Thoracic aorta (tissue), 2 donors: ENCODE measurements around the gene CMTM5. TPM values are rescaled to one million over a fixed set of nuclear protein-coding genes. Genes with fewer than 3 reads are reported as not detected.

ENCODE experiments used
- ATAC-seq: fragments of 150-250 bp; one replicate; pipeline ENCODE4 v1.8.0; 2017; ENCODE audit warnings: low read depth; ENCODE audit not compliant: insufficient number of reproducible peaks, low FRiP score
- DNase-seq: peaks from one replicate; pipeline ENCODE4 v3.0.0-alpha.2; 2020; ENCODE audit warnings: low spot score
- H3K27ac ChIP-seq, 2 donors: fragments of 200-600 bp; sonication (generic); 1 replicate in 1 of 2; 2 replicates in 1 of 2; pipeline ENCODE4 v1.5.1; 2016; ENCODE audit warnings: mild to moderate bottlenecking in 2 of 2, moderate library complexity in 2 of 2
- H3K27me3 ChIP-seq: fragments of 200-600 bp; sonication (generic); replicated peaks from 2 replicates; pipeline ENCODE4 v1.6.0; 2016; ENCODE audit warnings: mild to moderate bottlenecking; ENCODE audit not compliant: insufficient read depth
- H3K36me3 ChIP-seq: fragments of 200-600 bp; sonication (generic); one replicate; pipeline ENCODE4 v1.5.1; 2016
- H3K4me1 ChIP-seq, 2 donors: fragments of 200-600 bp; sonication (generic); 1 replicate in 1 of 2; 2 replicates in 1 of 2; pipeline versions ENCODE4 v1.5.1 to v1.6.0; 2016; ENCODE audit warnings: low read depth in 2 of 2, mild to moderate bottlenecking in 1 of 2; ENCODE audit not compliant: control insufficient read depth in 1 of 2
- H3K4me3 ChIP-seq: fragments of 200-600 bp; sonication (generic); 2 replicates; pipeline ENCODE4 v1.5.1; 2016; ENCODE audit warnings: mild to moderate bottlenecking
- H3K9me3 ChIP-seq: fragments of 200-600 bp; sonication (generic); 2 replicates; pipeline ENCODE4 v1.5.1; 2016
- CTCF ChIP-seq: fragments of 200-600 bp; sonication (generic); IDR thresholded peaks from one replicate; pipeline ENCODE4 v1.5.1; 2019; ENCODE audit warnings: antibody characterized with exemption
- total RNA-seq, 2 donors: library from RNA; depleted of rRNA; stranded (reverse); fragments of >200 nt; gene quantifications; one replicate each; pipeline versions ENCODE4 v1.1.0 to v1.2.3, GENCODE V29; 2016

Gene CMTM5
- total RNA-seq, 2 donors from 2014 or later, result 2.6 TPM; not detected in 1

DNA sequence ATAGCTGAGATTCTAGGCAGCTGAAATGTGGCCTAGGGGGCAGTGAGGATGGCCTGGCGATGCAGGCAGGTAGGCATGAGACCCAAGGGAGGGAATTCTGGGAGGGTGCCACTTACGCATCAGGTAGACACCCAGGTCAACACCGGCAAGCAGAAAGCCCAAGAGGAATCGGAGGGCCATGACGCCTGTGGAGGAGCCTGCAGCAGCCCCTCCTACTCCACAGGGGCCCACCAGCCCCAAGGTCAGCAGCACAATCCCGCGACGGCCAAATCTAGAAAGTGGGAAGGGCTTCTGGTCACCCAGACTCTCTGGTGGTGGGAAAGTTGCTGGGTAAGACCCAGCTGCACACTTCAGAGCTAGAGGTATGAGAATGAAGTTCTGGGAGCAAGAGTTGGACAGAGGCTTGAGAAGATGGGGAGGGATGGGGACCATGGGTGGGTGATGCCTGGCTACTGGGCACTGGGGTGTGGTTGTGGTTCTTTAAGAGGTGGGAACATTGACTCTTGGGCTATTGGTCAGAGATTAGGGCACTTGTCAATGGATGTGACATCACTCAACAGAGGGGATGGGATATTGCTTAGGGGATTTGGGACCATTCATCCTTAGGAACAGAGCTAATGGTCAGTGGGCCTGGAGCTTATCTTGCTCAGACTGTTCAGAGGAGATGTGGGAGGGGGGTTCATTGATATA is 27.5 kb upstream of the CMTM5 start:
- Histone ChIP-seq H3K36me3 (no peaks in the 10 kb centered on the region), H3K4me1 (peaks cover 3 to 9% of the 10 kb centered on the region in 2 donors), H3K9me3 (no peaks in the 10 kb centered on the region), H3K4me3 (no peak overlapping the region), H3K27me3 (no peaks in the 10 kb centered on the region), H3K27ac (no peak overlapping the region)
- no peak for TF ChIP-seq CTCF
- DNase-seq (no peak), ATAC-seq (no peak)

- ATAC-seq (no peak), DNase-seq (no peak)
- Histone ChIP-seq H3K4me3 (peak overlapping the region; percentile 92), H3K4me1 (peaks cover 3 to 9% of the 10 kb centered on the region in 2 donors), H3K27me3 (no peaks in the 10 kb centered on the region), H3K36me3 (no peaks in the 10 kb centered on the region), H3K27ac (no peak overlapping the region), H3K9me3 (no peaks in the 10 kb centered on the region)
- TF ChIP-seq CTCF, result no peak
Observed at GRCh38 chr14:23351681-23352505, 25.0 kb upstream of the CMTM5 start.

DNA sequence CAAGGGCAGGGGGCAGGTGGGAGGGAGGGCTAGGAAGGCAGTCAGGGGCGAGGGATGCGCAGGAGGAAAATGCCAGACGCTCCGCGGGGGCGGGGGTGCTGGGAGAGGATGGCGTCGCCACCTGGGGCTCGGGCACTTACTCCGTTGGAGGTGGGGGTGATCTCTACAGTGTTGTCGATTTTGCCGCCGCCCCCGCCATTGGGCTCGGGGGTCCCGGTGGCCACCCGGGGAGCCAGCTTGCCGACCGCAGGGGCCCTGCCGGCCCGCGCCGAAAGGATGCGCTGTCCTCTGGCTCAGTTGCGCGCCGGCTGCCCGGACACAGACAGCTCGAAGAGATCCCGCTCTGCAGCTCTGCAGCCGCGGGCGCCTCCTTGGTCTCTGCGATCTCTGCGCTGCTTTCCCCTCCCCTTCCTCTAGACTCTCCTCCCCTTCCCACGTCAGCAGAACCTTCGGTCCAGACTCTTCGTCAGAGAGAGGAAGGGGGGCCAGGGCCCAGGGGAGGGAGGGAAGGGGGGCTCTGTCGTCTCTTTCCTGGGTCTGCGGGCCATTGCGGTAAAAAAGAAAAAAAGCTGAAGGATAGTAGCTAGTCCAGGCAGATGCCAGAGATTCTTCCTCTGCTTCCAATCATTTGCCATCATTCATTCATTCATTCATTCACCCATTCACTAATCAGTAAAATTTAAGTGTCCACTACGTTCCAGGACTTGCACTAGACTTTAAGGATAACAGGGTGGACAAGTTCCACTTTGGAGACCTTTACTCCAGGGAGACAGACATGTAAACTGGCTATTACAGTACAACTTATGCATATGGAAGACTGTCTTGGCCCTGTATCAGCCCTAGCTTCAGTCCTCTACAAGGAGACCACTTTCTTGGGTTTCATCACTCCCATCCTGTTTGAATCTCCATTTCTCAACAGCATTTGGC is 24.1 kb upstream of the CMTM5 start, which contains the start of gene SLC22A17:
TSS of gene SLC22A17 (minus strand) at position 382 of the 927 bp plus-strand sequence.
- H3K9me3 ChIP-seq, result no peaks in the 10 kb centered on the region
- H3K4me3 ChIP-seq, result peak within 1 kb of the TSS; percentile 92
- no peaks in the 10 kb centered on the region for H3K27me3 ChIP-seq
- ATAC-seq (peak; percentile 72), DNase-seq (peak; percentile 61)
- TF ChIP-seq CTCF, result no peak
- peak within 1 kb of the TSS in 1 of 2 donors; percentile 18 for H3K27ac ChIP-seq
- H3K36me3 ChIP-seq, result no peaks in the 10 kb centered on the region
- peaks cover 3 to 9% of the 10 kb centered on the region in 2 donors for H3K4me1 ChIP-seq

- no peaks in the 10 kb centered on the region for H3K27me3 ChIP-seq
- no peak for TF ChIP-seq CTCF
- peak overlapping the region in 1 of 2 donors; percentile 18 for H3K27ac ChIP-seq
- no peak for ATAC-seq
- H3K4me3 ChIP-seq, result no peak overlapping the region
- no peaks in the 10 kb centered on the region for H3K36me3 ChIP-seq
- DNase-seq, result no peak
- no peaks in the 10 kb centered on the region for H3K9me3 ChIP-seq
- H3K4me1 ChIP-seq, result peaks cover 3 to 9% of the 10 kb centered on the region in 2 donors
Observed at GRCh38 chr14:23353433-23353780, 23.4 kb upstream of the CMTM5 start.
